Femur (tissue), 1 donor: ENCODE measurements around the gene RIT2.

ENCODE experiments used
- DNase-seq: peaks from one replicate; pipeline ENCODE4 v3.0.0-alpha.2; 2017

The RIT2 gene

GRCh38 chr18:42921226-42921737, 194.2 kb downstream of the RIT2 start:
- no peak for DNase-seq

GRCh38 chr18:42920621-42921020, 194.9 kb downstream of the RIT2 start:
- DNase-seq: no peak

GRCh38 chr18:42915299-42915698, 200.2 kb downstream of the RIT2 start:
- no peak for DNase-seq

GRCh38 chr18:42914476-42914875, 201.0 kb downstream of the RIT2 start:
- no peak for DNase-seq

- DNase-seq: no peak
Measured at GRCh38 chr18:42909095-42909494, 206.4 kb downstream of the RIT2 start.

GRCh38 chr18:42906761-42907160, 208.7 kb downstream of the RIT2 start:
- DNase-seq: no peak

- no peak for DNase-seq
Measured at GRCh38 chr18:42901161-42901560, 214.3 kb downstream of the RIT2 start.

GRCh38 chr18:42893977-42894376, 221.5 kb downstream of the RIT2 start:
- DNase-seq: no peak

GRCh38 chr18:42892181-42892580, 223.3 kb downstream of the RIT2 start:
- DNase-seq: no peak

GRCh38 chr18:42891705-42892104, 223.8 kb downstream of the RIT2 start:
- DNase-seq: no peak

GRCh38 chr18:42883169-42883568, 232.3 kb downstream of the RIT2 start:
- DNase-seq: no peak

- DNase-seq: no peak
Measured at GRCh38 chr18:42882122-42882521, 233.4 kb downstream of the RIT2 start.

- no peak for DNase-seq
Measured at GRCh38 chr18:42872838-42873237, 242.6 kb downstream of the RIT2 start.

- no peak for DNase-seq
Measured at GRCh38 chr18:42864876-42865275, 250.6 kb downstream of the RIT2 start.

- no peak for DNase-seq
Measured at GRCh38 chr18:42861271-42861670, 254.2 kb downstream of the RIT2 start.

GRCh38 chr18:42860548-42860947, 254.9 kb downstream of the RIT2 start:
- no peak for DNase-seq

GRCh38 chr18:42860011-42860410, 255.5 kb downstream of the RIT2 start:
- DNase-seq: no peak

GRCh38 chr18:42854558-42854957, 260.9 kb downstream of the RIT2 start:
- no peak for DNase-seq

GRCh38 chr18:42850174-42851083, 265.1 kb downstream of the RIT2 start:
- no peak for DNase-seq

GRCh38 chr18:42839408-42839807, 276.1 kb downstream of the RIT2 start:
- DNase-seq: no peak

- no peak for DNase-seq
Measured at GRCh38 chr18:42838546-42839145, 276.8 kb downstream of the RIT2 start.

- DNase-seq: no peak
Measured at GRCh38 chr18:42830936-42831335, 284.5 kb downstream of the RIT2 start.

GRCh38 chr18:42828881-42829280, 286.6 kb downstream of the RIT2 start:
- no peak for DNase-seq

GRCh38 chr18:42824178-42824577, 291.3 kb downstream of the RIT2 start:
- DNase-seq: no peak
